ENCODE data around the gene PMEPA1. TPM values are rescaled to one million over a fixed set of nuclear protein-coding genes. Genes with fewer than 3 reads are reported as not detected.

Gene PMEPA1
- total and polyA plus RNA-seq, 2 donors, result 1.0 to 5.1 TPM

- peaks cover 46 to 64% of the 10 kb centered on the region in 2 donors for H3K27me3 ChIP-seq (ENCODE audit: control insufficient read depth in 2 of 2, insufficient read depth in 1 of 2, low read length in 1 of 2)
- H3K36me3 ChIP-seq (ENCODE audit: control insufficient read depth in 2 of 2, insufficient read depth in 2 of 2, low read length in 1 of 2), result no peaks in the 10 kb centered on the region
- H3K4me1 ChIP-seq (ENCODE audit: control insufficient read depth in 2 of 2, insufficient read depth in 2 of 2, low read length in 2 of 2), result peaks cover 6 to 11% of the 10 kb centered on the region in 2 donors
- 59% methylated on average over 6 of the region's 6 CpGs for WGBS
- H3K4me3 ChIP-seq (ENCODE audit: low read length in 2 of 2), result peak overlapping the region; percentile 43 to 51
- no peak overlapping the region for H3K27ac ChIP-seq (ENCODE audit: low read depth in 1 of 2, low read length in 1 of 2)
- no peaks in the 10 kb centered on the region for H3K9me3 ChIP-seq (ENCODE audit: control insufficient read depth in 2 of 2, insufficient read depth in 1 of 2, low read length in 1 of 2)
- no peak for DNase-seq (ENCODE audit: low read depth in 6 of 9, low spot score in 9 of 9)
Observed at GRCh38 chr20:57710841-57711240, 1.0 kb upstream of the PMEPA1 start.

GRCh38 chr20:57708694-57709673 lies 831 bp downstream of the PMEPA1 start:
- Histone ChIP-seq H3K36me3 (ENCODE audit: control insufficient read depth in 2 of 2, insufficient read depth in 2 of 2, low read length in 1 of 2) (no peaks in the 10 kb centered on the region), H3K9me3 (ENCODE audit: control insufficient read depth in 2 of 2, insufficient read depth in 1 of 2, low read length in 1 of 2) (no peaks in the 10 kb centered on the region), H3K27ac (ENCODE audit: low read depth in 1 of 2, low read length in 1 of 2) (no peak overlapping the region), H3K27me3 (ENCODE audit: control insufficient read depth in 2 of 2, insufficient read depth in 1 of 2, low read length in 1 of 2) (peaks cover 46 to 66% of the 10 kb centered on the region in 2 donors), H3K4me3 (ENCODE audit: low read length in 2 of 2) (peak overlapping the region; percentile 20 to 51), H3K4me1 (ENCODE audit: control insufficient read depth in 2 of 2, insufficient read depth in 2 of 2, low read length in 2 of 2) (peaks cover 6 to 11% of the 10 kb centered on the region in 2 donors)
- no peak for DNase-seq (ENCODE audit: low read depth in 6 of 9, low spot score in 9 of 9)
- WGBS, result 18% methylated on average over 108 of the region's 108 CpGs

GRCh38 chr20:57707849-57708693 lies 1.7 kb downstream of the PMEPA1 start:
- Histone ChIP-seq H3K36me3 (ENCODE audit: control insufficient read depth in 2 of 2, insufficient read depth in 2 of 2, low read length in 1 of 2) (no peaks in the 10 kb centered on the region), H3K27ac (ENCODE audit: low read depth in 1 of 2, low read length in 1 of 2) (no peak overlapping the region), H3K27me3 (ENCODE audit: control insufficient read depth in 2 of 2, insufficient read depth in 1 of 2, low read length in 1 of 2) (peaks cover 46 to 66% of the 10 kb centered on the region in 2 donors), H3K9me3 (ENCODE audit: control insufficient read depth in 2 of 2, insufficient read depth in 1 of 2, low read length in 1 of 2) (no peaks in the 10 kb centered on the region), H3K4me3 (ENCODE audit: low read length in 2 of 2) (peak overlapping the region; percentile 20 to 51), H3K4me1 (ENCODE audit: control insufficient read depth in 2 of 2, insufficient read depth in 2 of 2, low read length in 2 of 2) (peaks cover 9 to 11% of the 10 kb centered on the region in 2 donors)
- no peak for DNase-seq (ENCODE audit: low read depth in 6 of 9, low spot score in 9 of 9)
- 94% methylated on average over 23 of the region's 23 CpGs for WGBS

GRCh38 chr20:57707320-57707719 lies 2.5 kb downstream of the PMEPA1 start:
- Histone ChIP-seq H3K9me3 (ENCODE audit: control insufficient read depth in 2 of 2, insufficient read depth in 1 of 2, low read length in 1 of 2) (no peaks in the 10 kb centered on the region), H3K27ac (ENCODE audit: low read depth in 1 of 2, low read length in 1 of 2) (no peak overlapping the region), H3K36me3 (ENCODE audit: control insufficient read depth in 2 of 2, insufficient read depth in 2 of 2, low read length in 1 of 2) (no peaks in the 10 kb centered on the region), H3K4me1 (ENCODE audit: control insufficient read depth in 2 of 2, insufficient read depth in 2 of 2, low read length in 2 of 2) (peaks cover 9 to 11% of the 10 kb centered on the region in 2 donors), H3K27me3 (ENCODE audit: control insufficient read depth in 2 of 2, insufficient read depth in 1 of 2, low read length in 1 of 2) (peaks cover 44 to 61% of the 10 kb centered on the region in 2 donors), H3K4me3 (ENCODE audit: low read length in 2 of 2) (no peak overlapping the region)
- WGBS, result 81% methylated on average over 7 of the region's 7 CpGs
- no peak for DNase-seq (ENCODE audit: low read depth in 6 of 9, low spot score in 9 of 9)

GRCh38 chr20:57705127-57705899 lies 4.5 kb downstream of the PMEPA1 start:
- no peaks in the 10 kb centered on the region for H3K9me3 ChIP-seq (ENCODE audit: control insufficient read depth in 2 of 2, insufficient read depth in 1 of 2, low read length in 1 of 2)
- 93% methylated on average over 18 of the region's 18 CpGs for WGBS
- no peak overlapping the region for H3K4me3 ChIP-seq (ENCODE audit: low read length in 2 of 2)
- H3K27me3 ChIP-seq (ENCODE audit: control insufficient read depth in 2 of 2, insufficient read depth in 1 of 2, low read length in 1 of 2), result peaks cover 28 to 44% of the 10 kb centered on the region in 2 donors
- no peaks in the 10 kb centered on the region for H3K36me3 ChIP-seq (ENCODE audit: control insufficient read depth in 2 of 2, insufficient read depth in 2 of 2, low read length in 1 of 2)
- H3K4me1 ChIP-seq (ENCODE audit: control insufficient read depth in 2 of 2, insufficient read depth in 2 of 2, low read length in 2 of 2), result peaks cover 3 to 4% of the 10 kb centered on the region in 2 donors
- no peak for DNase-seq (ENCODE audit: low read depth in 6 of 9, low spot score in 9 of 9)
- no peak overlapping the region for H3K27ac ChIP-seq (ENCODE audit: low read depth in 1 of 2, low read length in 1 of 2)

- H3K36me3 ChIP-seq (ENCODE audit: control insufficient read depth in 2 of 2, insufficient read depth in 2 of 2, low read length in 1 of 2), result no peaks in the 10 kb centered on the region
- no peak for DNase-seq (ENCODE audit: low read depth in 6 of 9, low spot score in 9 of 9)
- peaks cover 3 to 4% of the 10 kb centered on the region in 2 donors for H3K4me1 ChIP-seq (ENCODE audit: control insufficient read depth in 2 of 2, insufficient read depth in 2 of 2, low read length in 2 of 2)
- H3K27me3 ChIP-seq (ENCODE audit: control insufficient read depth in 2 of 2, insufficient read depth in 1 of 2, low read length in 1 of 2), result peaks cover 20 to 38% of the 10 kb centered on the region in 2 donors
- H3K9me3 ChIP-seq (ENCODE audit: control insufficient read depth in 2 of 2, insufficient read depth in 1 of 2, low read length in 1 of 2), result no peaks in the 10 kb centered on the region
- no peak overlapping the region for H3K27ac ChIP-seq (ENCODE audit: low read depth in 1 of 2, low read length in 1 of 2)
- 95% methylated on average over 14 of the region's 14 CpGs for WGBS
- H3K4me3 ChIP-seq (ENCODE audit: low read length in 2 of 2), result no peak overlapping the region
Observed at GRCh38 chr20:57704245-57704644, 5.6 kb downstream of the PMEPA1 start.

GRCh38 chr20:57703013-57703412 lies 6.8 kb downstream of the PMEPA1 start:
- Histone ChIP-seq H3K27me3 (ENCODE audit: control insufficient read depth in 2 of 2, insufficient read depth in 1 of 2, low read length in 1 of 2) (peaks cover 8 to 27% of the 10 kb centered on the region in 2 donors), H3K4me3 (ENCODE audit: low read length in 2 of 2) (no peak overlapping the region), H3K9me3 (ENCODE audit: control insufficient read depth in 2 of 2, insufficient read depth in 1 of 2, low read length in 1 of 2) (no peaks in the 10 kb centered on the region), H3K27ac (ENCODE audit: low read depth in 1 of 2, low read length in 1 of 2) (no peak overlapping the region), H3K36me3 (ENCODE audit: control insufficient read depth in 2 of 2, insufficient read depth in 2 of 2, low read length in 1 of 2) (no peaks in the 10 kb centered on the region), H3K4me1 (ENCODE audit: control insufficient read depth in 2 of 2, insufficient read depth in 2 of 2, low read length in 2 of 2) (peaks cover 0 to 3% of the 10 kb centered on the region in 2 donors)
- 35% methylated on average over 6 of the region's 6 CpGs for WGBS
- DNase-seq (ENCODE audit: low read depth in 6 of 9, low spot score in 9 of 9), result no peak

- DNase-seq (ENCODE audit: low read depth in 6 of 9, low spot score in 9 of 9), result no peak
- 99% methylated on average over 6 of the region's 6 CpGs for WGBS
- Histone ChIP-seq H3K36me3 (ENCODE audit: control insufficient read depth in 2 of 2, insufficient read depth in 2 of 2, low read length in 1 of 2) (no peaks in the 10 kb centered on the region), H3K4me1 (ENCODE audit: control insufficient read depth in 2 of 2, insufficient read depth in 2 of 2, low read length in 2 of 2) (peaks cover 0 to 3% of the 10 kb centered on the region in 2 donors), H3K9me3 (ENCODE audit: control insufficient read depth in 2 of 2, insufficient read depth in 1 of 2, low read length in 1 of 2) (no peaks in the 10 kb centered on the region), H3K27me3 (ENCODE audit: control insufficient read depth in 2 of 2, insufficient read depth in 1 of 2, low read length in 1 of 2) (peaks cover 3 to 23% of the 10 kb centered on the region in 2 donors), H3K4me3 (ENCODE audit: low read length in 2 of 2) (no peak overlapping the region), H3K27ac (ENCODE audit: low read depth in 1 of 2, low read length in 1 of 2) (no peak overlapping the region)
Observed at GRCh38 chr20:57702521-57702920, 7.3 kb downstream of the PMEPA1 start.

Measured in thymus (tissue), 11 donors.